Chondrocyte (in vitro differentiated cells): ENCODE results near the gene C19orf25. TPM values are rescaled to one million over a fixed set of nuclear protein-coding genes. Genes with fewer than 3 reads are reported as not detected.

Experiments
- DNase-seq: peaks from one replicate; pipeline ENCODE4 v3.0.0; 2021; ENCODE audit warnings: mixed read lengths, low spot score
- H3K27ac Mint-ChIP-seq: one replicate; pipeline ENCODE4 v1.8.0; 2021; ENCODE audit warnings: mild to moderate bottlenecking, moderate library complexity, mixed read lengths; ENCODE audit not compliant: unreplicated experiment
- H3K27me3 Mint-ChIP-seq: 2 replicates; pipeline ENCODE4 v1.8.0; 2021; ENCODE audit warnings: low read depth, mixed read lengths
- H3K36me3 Mint-ChIP-seq: 2 replicates; pipeline ENCODE4 v1.8.0; 2021; ENCODE audit warnings: low read depth, mixed read lengths
- H3K4me1 Mint-ChIP-seq: 2 replicates; pipeline ENCODE4 v1.8.0; 2021; ENCODE audit warnings: low read depth, mild to moderate bottlenecking, mixed read lengths
- H3K4me3 Mint-ChIP-seq: one replicate; pipeline ENCODE4 v1.8.0; 2021; ENCODE audit warnings: mild to moderate bottlenecking, moderate library complexity, mixed read lengths; ENCODE audit not compliant: unreplicated experiment
- H3K9me3 Mint-ChIP-seq: 2 replicates; pipeline ENCODE4 v1.8.0; 2021; ENCODE audit warnings: low read depth, mixed read lengths
- total RNA-seq: library from RNA; stranded (reverse); gene quantifications from 3 replicates; pipeline ENCODE4 v1.2.1, GENCODE V29; 2021
- TF ChIP-seq, protein P1 (sequence below): fragments of 200-600 bp; sonication (generic); IDR thresholded peaks from 2 replicates; pipeline ENCODE4 v1.5.0; 2021; ENCODE audit warnings: antibody characterized with exemption, mild to moderate bottlenecking, moderate library complexity

C19orf25 gene
- total RNA-seq, 1 donor from 2014 or later: 23.3 TPM

DNA sequence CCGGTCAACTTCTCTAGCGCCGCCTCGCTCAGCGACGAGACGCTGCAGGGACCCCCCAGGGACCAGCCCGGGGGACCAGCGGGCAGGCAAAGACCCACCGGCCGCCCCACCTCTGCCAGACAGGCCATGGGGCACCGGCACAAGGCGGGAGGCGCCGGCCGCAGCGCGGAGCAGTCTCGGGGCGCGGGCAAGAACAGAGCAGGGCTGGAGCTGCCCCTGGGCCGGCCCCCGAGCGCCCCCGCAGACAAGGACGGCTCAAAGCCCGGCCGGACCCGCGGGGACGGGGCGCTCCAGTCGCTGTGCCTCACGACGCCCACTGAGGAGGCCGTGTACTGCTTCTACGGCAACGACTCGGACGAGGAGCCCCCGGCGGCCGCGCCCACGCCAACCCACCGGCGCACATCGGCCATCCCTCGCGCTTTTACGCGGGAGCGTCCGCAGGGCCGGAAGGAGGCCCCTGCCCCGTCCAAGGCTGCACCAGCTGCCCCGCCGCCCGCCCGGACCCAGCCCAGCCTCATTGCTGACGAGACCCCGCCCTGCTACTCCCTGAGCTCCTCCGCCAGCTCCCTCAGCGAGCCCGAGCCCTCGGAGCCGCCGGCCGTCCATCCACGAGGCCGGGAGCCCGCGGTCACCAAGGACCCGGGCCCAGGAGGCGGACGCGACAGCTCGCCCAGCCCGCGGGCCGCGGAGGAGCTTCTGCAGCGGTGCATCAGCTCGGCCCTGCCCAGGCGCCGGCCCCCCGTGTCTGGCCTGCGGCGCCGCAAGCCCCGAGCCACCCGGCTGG is 11.3 kb downstream of the C19orf25 start:
- TF ChIP-seq, protein P1, sequence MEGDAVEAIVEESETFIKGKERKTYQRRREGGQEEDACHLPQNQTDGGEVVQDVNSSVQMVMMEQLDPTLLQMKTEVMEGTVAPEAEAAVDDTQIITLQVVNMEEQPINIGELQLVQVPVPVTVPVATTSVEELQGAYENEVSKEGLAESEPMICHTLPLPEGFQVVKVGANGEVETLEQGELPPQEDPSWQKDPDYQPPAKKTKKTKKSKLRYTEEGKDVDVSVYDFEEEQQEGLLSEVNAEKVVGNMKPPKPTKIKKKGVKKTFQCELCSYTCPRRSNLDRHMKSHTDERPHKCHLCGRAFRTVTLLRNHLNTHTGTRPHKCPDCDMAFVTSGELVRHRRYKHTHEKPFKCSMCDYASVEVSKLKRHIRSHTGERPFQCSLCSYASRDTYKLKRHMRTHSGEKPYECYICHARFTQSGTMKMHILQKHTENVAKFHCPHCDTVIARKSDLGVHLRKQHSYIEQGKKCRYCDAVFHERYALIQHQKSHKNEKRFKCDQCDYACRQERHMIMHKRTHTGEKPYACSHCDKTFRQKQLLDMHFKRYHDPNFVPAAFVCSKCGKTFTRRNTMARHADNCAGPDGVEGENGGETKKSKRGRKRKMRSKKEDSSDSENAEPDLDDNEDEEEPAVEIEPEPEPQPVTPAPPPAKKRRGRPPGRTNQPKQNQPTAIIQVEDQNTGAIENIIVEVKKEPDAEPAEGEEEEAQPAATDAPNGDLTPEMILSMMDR: peak; percentile 17
- no peak for DNase-seq
- Mint-ChIP-seq H3K27me3 (peaks cover 2% of the 10 kb centered on the region), H3K36me3 (no peaks in the 10 kb centered on the region), H3K27ac (no peak overlapping the region), H3K9me3 (no peaks in the 10 kb centered on the region), H3K4me1 (peaks cover 7% of the 10 kb centered on the region), H3K4me3 (no peak overlapping the region)

DNA sequence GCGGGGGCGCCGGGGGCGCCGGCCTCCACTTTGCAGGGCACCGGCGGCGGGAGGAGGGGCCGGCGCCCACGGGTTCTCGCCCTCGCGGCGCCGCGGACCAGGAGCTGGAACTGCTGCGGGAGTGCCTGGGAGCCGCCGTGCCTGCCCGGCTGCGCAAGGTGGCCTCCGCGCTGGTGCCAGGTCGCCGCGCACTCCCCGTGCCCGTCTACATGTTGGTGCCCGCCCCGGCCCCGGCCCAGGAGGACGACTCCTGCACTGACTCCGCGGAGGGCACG is 11.9 kb downstream of the C19orf25 start:
- no peaks in the 10 kb centered on the region for H3K9me3 Mint-ChIP-seq
- peaks cover 2% of the 10 kb centered on the region for H3K27me3 Mint-ChIP-seq
- DNase-seq: no peak
- no peaks in the 10 kb centered on the region for H3K36me3 Mint-ChIP-seq
- TF ChIP-seq, protein P1: no peak
- no peak overlapping the region for H3K4me3 Mint-ChIP-seq
- H3K27ac Mint-ChIP-seq: no peak overlapping the region
- H3K4me1 Mint-ChIP-seq: peaks cover 7% of the 10 kb centered on the region

DNA sequence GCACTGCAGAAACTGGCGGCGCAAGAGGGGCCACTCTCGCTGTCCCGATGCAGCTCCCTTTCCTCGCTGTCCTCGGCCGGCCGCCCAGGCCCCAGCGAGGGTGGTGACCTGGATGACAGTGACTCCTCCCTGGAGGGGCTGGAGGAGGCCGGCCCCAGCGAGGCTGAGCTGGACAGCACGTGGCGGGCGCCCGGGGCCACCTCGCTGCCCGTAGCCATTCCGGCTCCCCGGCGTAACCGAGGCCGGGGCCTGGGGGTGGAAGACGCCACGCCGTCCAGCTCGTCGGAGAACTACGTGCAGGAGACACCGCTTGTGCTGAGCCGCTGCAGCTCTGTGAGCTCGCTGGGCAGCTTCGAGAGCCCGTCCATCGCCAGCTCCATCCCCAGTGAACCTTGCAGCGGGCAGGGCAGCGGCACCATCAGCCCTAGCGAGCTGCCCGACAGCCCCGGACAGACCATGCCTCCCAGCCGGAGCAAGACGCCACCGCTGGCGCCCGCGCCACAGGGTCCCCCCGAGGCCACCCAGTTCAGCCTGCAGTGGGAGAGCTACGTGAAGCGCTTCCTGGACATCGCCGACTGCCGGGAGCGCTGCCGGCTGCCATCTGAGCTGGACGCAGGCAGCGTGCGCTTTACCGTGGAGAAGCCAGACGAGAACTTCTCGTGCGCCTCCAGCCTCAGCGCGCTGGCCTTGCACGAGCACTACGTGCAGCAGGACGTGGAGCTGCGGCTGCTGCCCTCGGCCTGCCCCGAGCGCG is 12.4 kb downstream of the C19orf25 start:
- H3K4me1 Mint-ChIP-seq: peaks cover 7% of the 10 kb centered on the region
- no peak for DNase-seq
- TF ChIP-seq, protein P1: no peak
- H3K36me3 Mint-ChIP-seq: no peaks in the 10 kb centered on the region
- H3K27ac Mint-ChIP-seq: no peak overlapping the region
- peaks cover 2% of the 10 kb centered on the region for H3K27me3 Mint-ChIP-seq
- H3K9me3 Mint-ChIP-seq: no peaks in the 10 kb centered on the region
- no peak overlapping the region for H3K4me3 Mint-ChIP-seq

DNA sequence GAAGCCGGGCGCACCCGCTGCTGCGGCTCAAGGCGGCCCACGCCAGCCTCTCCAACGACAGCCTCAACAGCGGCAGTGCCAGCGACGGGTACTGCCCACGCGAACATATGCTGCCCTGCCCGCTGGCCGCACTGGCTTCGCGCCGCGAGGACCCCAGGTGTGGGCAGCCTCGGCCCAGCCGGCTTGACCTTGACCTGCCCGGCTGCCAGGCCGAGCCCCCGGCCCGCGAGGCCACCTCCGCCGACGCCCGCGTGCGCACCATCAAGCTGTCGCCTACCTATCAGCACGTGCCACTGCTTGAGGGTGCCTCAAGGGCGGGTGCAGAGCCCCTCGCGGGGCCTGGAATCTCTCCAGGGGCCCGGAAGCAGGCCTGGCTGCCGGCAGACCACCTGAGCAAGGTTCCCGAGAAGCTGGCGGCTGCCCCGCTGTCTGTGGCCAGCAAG is 13.0 kb downstream of the C19orf25 start:
- H3K27me3 Mint-ChIP-seq: peaks cover 2% of the 10 kb centered on the region
- H3K36me3 Mint-ChIP-seq: no peaks in the 10 kb centered on the region
- DNase-seq: no peak
- no peak overlapping the region for H3K4me3 Mint-ChIP-seq
- no peaks in the 10 kb centered on the region for H3K9me3 Mint-ChIP-seq
- H3K27ac Mint-ChIP-seq: no peak overlapping the region
- peaks cover 5% of the 10 kb centered on the region for H3K4me1 Mint-ChIP-seq
- TF ChIP-seq, protein P1: no peak

DNA sequence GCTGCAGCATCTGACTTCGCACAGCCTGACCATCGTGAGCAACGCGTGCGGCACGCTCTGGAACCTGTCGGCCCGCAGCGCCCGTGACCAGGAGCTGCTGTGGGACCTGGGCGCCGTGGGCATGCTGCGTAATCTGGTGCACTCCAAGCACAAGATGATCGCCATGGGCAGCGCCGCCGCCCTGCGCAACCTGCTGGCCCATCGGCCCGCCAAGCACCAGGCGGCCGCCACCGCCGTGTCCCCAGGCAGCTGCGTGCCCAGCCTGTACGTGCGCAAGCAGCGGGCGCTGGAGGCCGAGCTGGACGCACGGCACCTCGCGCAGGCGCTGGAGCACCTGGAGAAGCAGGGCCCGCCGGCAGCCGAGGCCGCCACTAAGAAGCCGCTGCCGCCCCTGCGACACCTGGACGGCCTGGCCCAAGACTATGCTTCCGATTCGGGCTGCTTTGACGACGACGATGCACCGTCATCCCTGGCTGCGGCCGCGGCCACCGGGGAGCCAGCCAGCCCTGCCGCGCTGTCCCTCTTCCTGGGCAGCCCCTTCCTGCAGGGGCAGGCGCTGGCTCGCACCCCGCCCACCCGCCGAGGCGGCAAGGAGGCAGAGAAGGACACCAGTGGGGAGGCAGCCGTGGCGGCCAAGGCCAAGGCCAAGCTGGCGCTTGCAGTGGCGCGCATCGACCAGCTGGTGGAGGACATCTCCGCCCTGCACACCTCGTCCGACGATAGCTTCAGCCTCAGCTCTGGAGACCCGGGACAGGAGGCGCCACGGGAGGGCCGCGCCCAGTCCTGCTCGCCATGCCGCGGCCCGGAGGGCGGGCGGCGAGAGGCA is 13.6 kb downstream of the C19orf25 start:
- Mint-ChIP-seq H3K4me1 (peaks cover 4% of the 10 kb centered on the region), H3K9me3 (no peaks in the 10 kb centered on the region), H3K36me3 (no peaks in the 10 kb centered on the region), H3K4me3 (no peak overlapping the region), H3K27ac (no peak overlapping the region), H3K27me3 (peaks cover 2% of the 10 kb centered on the region)
- TF ChIP-seq, protein P1: peak; percentile 71
- DNase-seq: no peak
